Pancreas (tissue), 10 donors: ENCODE results near the gene GNAL. TPM values are rescaled to one million over a fixed set of nuclear protein-coding genes. Genes with fewer than 3 reads are reported as not detected.

Source experiments
- ATAC-seq, 4 donors: fragments of 200-7000 bp; cut with Tn5 transposase; one replicate each; pipeline versions ENCODE4 v1.8.0 to v1.9.1; 2020; ENCODE audit warnings: mild to moderate bottlenecking in 4 of 4, moderate library complexity in 4 of 4
- DNase-seq, 6 donors: peaks; one replicate each; pipeline ENCODE4 v3.0.0-alpha.2; 2020
- FAIRE-seq: peaks from 2 replicates; lab custom pipeline; 2012; peaks lifted over from hg19 to GRCh38; lab: Jason Lieb, UNC
- H3K27ac ChIP-seq, 4 donors: fragments of 200-600 bp; sonication (generic); 1 replicate in 3 of 4; 2 replicates in 1 of 4; pipeline versions ENCODE4 v1.5.0 to v1.8.0; 2020
- H3K27me3 ChIP-seq, 4 donors: fragments of 200-600 bp; one replicate each; pipeline ENCODE4 v1.8.0; 2021
- H3K36me3 ChIP-seq, 3 donors: fragments of 200-600 bp; sonication (generic) in 1 of 3; one replicate each; pipeline versions ENCODE4 v1.5.0 to v1.8.0; 2020 to 2021
- H3K4me1 ChIP-seq, 3 donors: fragments of 200-600 bp; one replicate each; pipeline ENCODE4 v1.8.0; 2021
- H3K4me3 ChIP-seq, 4 donors: fragments of 200-600 bp; sonication (generic) in 2 of 4; one replicate each; pipeline versions ENCODE4 v1.5.0 to v1.8.0; 2020 to 2021
- H3K9me3 ChIP-seq, 4 donors: fragments of 200-600 bp; one replicate each; pipeline ENCODE4 v1.8.0; 2021
- WGBS, 2 donors: extraction: QIAGEN DNeasy Blood & Tissue Kit; methylation state at CpG; one replicate each; pipeline ENCODE4 v1.1.7; 2013; 5-methylcytosine and 5-hydroxymethylcytosine counted together
- intact Hi-C, 3 donors: fragments of 100-400 bp; cut with DNase I; formaldehyde crosslinking; loops; one replicate each; pipeline versions ENCODE4 v1.11.1 to v1.14.2; 2022
- polyA plus RNA-seq, 2 donors: library from polyadenylated mRNA; stranded (reverse); fragments of 200-250 nt; gene quantifications; one replicate each; pipeline ENCODE4 v1.2.3, GENCODE V29; 2013
- total RNA-seq, 6 donors: library from RNA; stranded (reverse); fragmentation: NEBNext Ultra II Directional in 4 of 6; extraction: Animal tissue kit (Norgen Biotek cat#: 25700) in 4 of 6; gene quantifications; one replicate each; pipeline versions ENCODE4 v1.2.1 to v1.2.4, GENCODE V29; 2021 to 2023
- TF ChIP-seq, protein P1 (sequence below), 4 donors: fragments of 200-600 bp; sonication (generic) in 3 of 4; IDR thresholded peaks; one replicate each; pipeline versions ENCODE4 v1.5.0 to v1.8.0; 2021; ENCODE audit warnings: antibody characterized with exemption in 4 of 4
- donor health status: healthy with polysubstance abuse.
- donor health status: DM: no; HTN: no; CAD: no; lungs with moderate emphysema.
- donor health status: DM: no; HTN: no; CAD: no.
- donor health status: control.
- donor health status: control.
- donor health status: Bipolar disorder and iron deficiency.
- donor health status: DM: yes; HTN: yes; CAD: no.
- donor health status: DM: no; HTN: no; CAD: no.
- donor health status: DM: no; HTN: no; CAD: no.
- donor health status: DM: yes; HTN: yes; CAD: no.

Gene GNAL
- total and polyA plus RNA-seq, 8 donors = 0.22 to 2.2 (median 0.71) TPM

DNA sequence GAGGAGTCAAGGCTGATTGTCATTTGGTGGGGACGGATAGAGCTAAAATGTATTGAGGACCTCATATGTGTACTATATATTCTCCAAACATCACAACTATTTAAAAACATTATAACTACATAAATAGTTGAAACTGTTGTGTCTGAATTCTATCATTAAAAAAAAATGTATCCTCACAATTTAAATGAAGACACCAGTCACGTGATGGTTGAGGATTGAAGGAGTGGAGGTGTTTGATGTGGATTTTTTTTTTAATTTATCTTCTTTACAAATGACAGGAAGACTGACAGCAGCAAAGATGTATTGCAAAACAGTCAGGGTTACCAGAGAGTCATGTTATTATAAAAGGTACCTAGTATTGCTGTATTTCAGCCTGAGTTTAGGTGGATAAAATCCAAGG is 30.0 kb downstream of the GNAL start:
- FAIRE-seq = no peak
- Histone ChIP-seq H3K9me3 (no peaks in the 10 kb centered on the region), H3K27ac (no peak overlapping the region), H3K36me3 (no peaks in the 10 kb centered on the region), H3K4me3 (no peak overlapping the region), H3K4me1 (no peaks in the 10 kb centered on the region), H3K27me3 (no peaks in the 10 kb centered on the region)
- ATAC-seq = no peak
- intact Hi-C loops = no loop called here
- no peak for DNase-seq
- TF ChIP-seq, protein P1, sequence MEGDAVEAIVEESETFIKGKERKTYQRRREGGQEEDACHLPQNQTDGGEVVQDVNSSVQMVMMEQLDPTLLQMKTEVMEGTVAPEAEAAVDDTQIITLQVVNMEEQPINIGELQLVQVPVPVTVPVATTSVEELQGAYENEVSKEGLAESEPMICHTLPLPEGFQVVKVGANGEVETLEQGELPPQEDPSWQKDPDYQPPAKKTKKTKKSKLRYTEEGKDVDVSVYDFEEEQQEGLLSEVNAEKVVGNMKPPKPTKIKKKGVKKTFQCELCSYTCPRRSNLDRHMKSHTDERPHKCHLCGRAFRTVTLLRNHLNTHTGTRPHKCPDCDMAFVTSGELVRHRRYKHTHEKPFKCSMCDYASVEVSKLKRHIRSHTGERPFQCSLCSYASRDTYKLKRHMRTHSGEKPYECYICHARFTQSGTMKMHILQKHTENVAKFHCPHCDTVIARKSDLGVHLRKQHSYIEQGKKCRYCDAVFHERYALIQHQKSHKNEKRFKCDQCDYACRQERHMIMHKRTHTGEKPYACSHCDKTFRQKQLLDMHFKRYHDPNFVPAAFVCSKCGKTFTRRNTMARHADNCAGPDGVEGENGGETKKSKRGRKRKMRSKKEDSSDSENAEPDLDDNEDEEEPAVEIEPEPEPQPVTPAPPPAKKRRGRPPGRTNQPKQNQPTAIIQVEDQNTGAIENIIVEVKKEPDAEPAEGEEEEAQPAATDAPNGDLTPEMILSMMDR (IDR thresholded peaks at IDR 0.05) = no peak
- WGBS, 2 donors = 64 to 73% methylated on average over 2 of the region's 2 CpGs

DNA sequence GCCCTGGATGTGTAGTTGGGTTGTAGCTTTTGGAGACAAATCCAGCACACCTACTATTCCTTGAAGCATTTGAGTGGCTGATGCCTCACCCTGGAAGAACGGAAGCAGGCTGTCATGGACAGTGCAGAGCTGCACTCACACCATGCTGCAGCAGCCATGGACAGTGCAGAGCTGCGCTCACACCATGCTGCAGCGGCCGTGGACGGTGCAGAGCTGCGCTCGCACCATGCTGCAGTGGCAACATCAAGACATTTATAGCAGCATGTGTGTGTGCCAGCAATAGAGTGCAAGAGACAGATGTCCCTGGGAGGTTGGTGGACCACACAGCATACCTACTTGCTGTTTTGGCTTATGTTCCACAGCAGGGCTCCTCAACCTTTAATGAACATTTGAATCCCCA is 30.6 kb downstream of the GNAL start:
- H3K4me1 ChIP-seq = no peaks in the 10 kb centered on the region
- H3K27me3 ChIP-seq = no peaks in the 10 kb centered on the region
- no peak overlapping the region for H3K4me3 ChIP-seq
- TF ChIP-seq, protein P1 (IDR thresholded peaks at IDR 0.05) = no peak
- no peaks in the 10 kb centered on the region for H3K36me3 ChIP-seq
- H3K9me3 ChIP-seq = no peaks in the 10 kb centered on the region
- FAIRE-seq = no peak
- no peak overlapping the region for H3K27ac ChIP-seq
- intact Hi-C loops = loop anchor here in 1 of 3 donors (10.0 kb wide), 1 partner anchor 165 kb away; no protein-coding TSS in a partner anchor
- no peak for DNase-seq
- ATAC-seq = no peak
- 90 to 94% methylated on average over 7 of the region's 7 CpGs for WGBS, 2 donors

DNA sequence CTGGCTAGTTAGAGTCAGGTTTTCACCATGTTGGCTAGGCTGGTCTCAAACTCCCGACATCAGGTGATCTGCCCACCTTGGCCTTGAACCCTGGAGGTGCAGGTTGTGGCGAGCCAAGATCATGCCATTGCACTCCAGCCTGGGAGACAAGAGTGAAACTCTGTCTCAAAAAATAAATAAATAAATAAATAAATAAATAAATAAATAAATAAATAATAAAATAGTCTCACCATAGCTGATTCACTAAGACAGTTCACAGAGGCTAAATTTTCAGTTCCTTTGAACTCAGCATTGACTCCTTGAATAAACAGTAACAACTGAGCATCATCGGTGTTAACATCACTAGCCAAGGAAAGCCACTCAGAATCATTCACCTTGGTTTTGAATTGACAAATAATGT is 32.7 kb downstream of the GNAL start:
- Histone ChIP-seq H3K36me3 (no peaks in the 10 kb centered on the region), H3K27ac (no peak overlapping the region), H3K4me3 (no peak overlapping the region), H3K9me3 (no peaks in the 10 kb centered on the region), H3K27me3 (no peaks in the 10 kb centered on the region), H3K4me1 (no peaks in the 10 kb centered on the region)
- no peak for DNase-seq
- TF ChIP-seq, protein P1 (IDR thresholded peaks at IDR 0.05) = no peak
- intact Hi-C loops = loop anchor here in 1 of 3 donors (10.0 kb wide), 1 partner anchor 163 kb away; no protein-coding TSS in a partner anchor
- 75 to 80% methylated on average over 3 of the region's 3 CpGs for WGBS, 2 donors
- FAIRE-seq = no peak
- ATAC-seq = no peak

DNA sequence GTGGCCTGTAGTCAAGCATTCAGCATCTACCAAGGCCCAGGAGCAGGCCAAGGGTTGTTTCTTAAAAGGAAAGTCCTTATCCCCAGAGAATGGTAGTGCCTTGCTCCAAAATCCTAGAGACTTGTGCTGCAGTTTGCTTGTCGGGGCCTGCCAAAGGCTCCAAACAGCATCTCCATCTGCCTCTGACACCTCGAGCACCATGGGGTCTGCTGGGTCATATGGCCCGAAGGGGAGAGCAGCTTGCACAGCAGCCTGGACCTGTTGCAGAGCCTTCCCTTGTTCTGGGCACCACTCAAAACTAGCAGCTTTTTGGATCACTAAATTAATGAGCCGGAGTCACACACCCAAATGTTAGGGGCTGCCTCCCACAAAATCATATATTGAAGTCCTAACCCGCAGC is 35.7 kb downstream of the GNAL start:
- DNase-seq (no peak), ATAC-seq (no peak), FAIRE-seq (no peak)
- TF ChIP-seq, protein P1 (IDR thresholded peaks at IDR 0.05) = no peak
- Histone ChIP-seq H3K4me3 (no peak overlapping the region), H3K4me1 (no peaks in the 10 kb centered on the region), H3K36me3 (no peaks in the 10 kb centered on the region), H3K27me3 (no peaks in the 10 kb centered on the region), H3K9me3 (no peaks in the 10 kb centered on the region), H3K27ac (no peak overlapping the region)
- 83 to 93% methylated on average over 5 of the region's 5 CpGs for WGBS, 2 donors
- intact Hi-C loops = loop anchor here in 1 of 3 donors (5.0 to 10.0 kb wide), 2 partner anchors 160 to 318 kb away; no protein-coding TSS in a partner anchor

DNA sequence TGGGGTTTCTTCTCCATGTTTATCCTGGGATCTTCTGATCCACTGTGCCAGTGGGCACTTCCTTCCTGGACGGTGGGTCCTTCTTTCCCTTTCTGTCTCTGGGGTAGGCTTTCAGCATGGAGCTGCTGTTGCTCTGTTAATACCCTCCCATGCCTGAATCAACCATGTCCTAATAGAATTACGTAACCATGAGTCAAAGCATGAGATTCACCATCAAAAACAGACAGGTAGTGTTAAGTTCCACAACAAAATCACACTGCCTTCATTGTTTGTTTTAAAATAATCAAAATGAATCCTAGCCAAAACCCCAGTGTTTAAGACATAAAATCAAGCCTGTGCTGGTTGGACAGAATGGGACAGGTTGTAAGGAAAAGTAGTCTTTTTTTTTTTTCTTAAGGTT is 37.5 kb downstream of the GNAL start:
- Histone ChIP-seq H3K4me1 (no peaks in the 10 kb centered on the region), H3K27me3 (peaks cover 0 to under 1% (median 0%) of the 10 kb centered on the region in 4 donors), H3K9me3 (no peaks in the 10 kb centered on the region), H3K27ac (no peak overlapping the region), H3K36me3 (no peaks in the 10 kb centered on the region), H3K4me3 (no peak overlapping the region)
- TF ChIP-seq, protein P1 (IDR thresholded peaks at IDR 0.05) = no peak
- WGBS, 2 donors = 69 to 70% methylated on average over 2 of the region's 2 CpGs
- intact Hi-C loops = loop anchor here in 1 of 3 donors (5.0 to 10.0 kb wide), 2 partner anchors 158 to 316 kb away; no protein-coding TSS in a partner anchor
- FAIRE-seq = no peak
- no peak for DNase-seq
- no peak for ATAC-seq
